NT2/D1 (cell line): Measurements from ENCODE around the gene KCNQ5.

Experiments used
- YY1 ChIP-seq: IDR thresholded peaks from 2 replicates; pipeline ENCODE4 v1.6.1; 2011; ENCODE audit not compliant: insufficient read length, insufficient read depth
- ZNF274 ChIP-seq: IDR thresholded peaks from 2 replicates; pipeline ENCODE4 v1.6.1; 2011; ENCODE audit warnings: mild to moderate bottlenecking, low read depth, low read length

DNA sequence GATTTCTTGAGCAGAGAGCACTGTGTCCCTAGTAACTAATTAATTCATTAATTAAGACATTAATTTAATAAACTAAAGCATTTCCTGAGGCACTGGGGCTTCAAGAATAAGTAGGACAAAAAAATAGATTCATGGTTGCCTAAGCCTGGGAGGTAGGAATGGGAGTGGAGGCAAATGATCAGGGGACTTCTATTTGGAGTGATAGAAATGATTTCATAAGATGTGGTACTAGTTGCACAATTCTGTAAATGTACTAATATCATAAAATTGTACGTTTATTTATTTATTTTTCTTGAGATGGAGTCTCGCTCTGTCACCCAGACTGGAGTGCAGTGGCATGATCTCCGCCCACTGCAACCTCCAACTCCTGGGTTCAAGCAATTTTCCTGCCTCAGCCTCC, 316.2 kb downstream of the KCNQ5 start:
- TF ChIP-seq YY1 (no peak), ZNF274 (no peak)
